ENCODE results near the gene SLC6A12. TPM values are rescaled to one million over a fixed set of nuclear protein-coding genes. Genes with fewer than 3 reads are reported as not detected.
"Not testable (repeated sequence)": the region's sequence is repeated elsewhere in the genome, so short reads cannot be mapped to it uniquely, and the experiment has no call there.

Gene SLC6A12
- polyA plus RNA-seq, 1 of the 3 experiments (the other 2 are of a cell fraction): 0.02 TPM

GRCh38 chr12:218221-218620, 4.3 kb upstream of the SLC6A12 start (continued):
- TF ChIP-seq RCOR1 (IDR thresholded peaks at IDR 0.05; ENCODE audit: low read length) (no peak), RAD21 (IDR thresholded peaks at IDR 0.05; ENCODE audit: low read length) (no peak), POLR2AphosphoS5 (IDR thresholded peaks at IDR 0.05; ENCODE audit: low read depth, low read length) (no peak), TEAD4 (IDR thresholded peaks at IDR 0.05; ENCODE audit: borderline replicate concordance, insufficient read depth) (no peak)

GRCh38 chr12:217029-217428, 3.1 kb upstream of the SLC6A12 start:
- H3K9me3 ChIP-seq; H3K4me2 ChIP-seq; H3K9ac ChIP-seq; H3K4me3 ChIP-seq (ENCODE audit: low read depth in 2 of 2, low read length in 1 of 2); H3K4me1 ChIP-seq (ENCODE audit: control insufficient read depth in 1 of 2, insufficient read depth in 2 of 2, low read depth in 1 of 2, low read length in 1 of 2); H3K9me2 ChIP-seq; DNase-seq; H3F3A ChIP-seq (replicated peaks; ENCODE audit: insufficient read depth); POLR2A ChIA-PET; H2AFZ ChIP-seq (ENCODE audit: low read depth); H3K27ac ChIP-seq (ENCODE audit: low read depth in 2 of 2, low read length in 1 of 2); H3K79me2 ChIP-seq (ENCODE audit: insufficient read depth); H3K27me3 ChIP-seq (ENCODE audit: insufficient read depth); H3K36me3 ChIP-seq (replicated peaks in 1 of 2; ENCODE audit: control insufficient read depth in 1 of 2, insufficient read depth in 2 of 2, low read length in 1 of 2); H4K20me1 ChIP-seq (ENCODE audit: insufficient read depth): not testable (repeated sequence)
- CTCF ChIA-PET: interaction anchor here (0.7 kb wide), 1 partner anchor 9 kb away, joined by 3 read pairs; no protein-coding TSS in a partner anchor
- 51% methylated on average over 6 of the region's 6 CpGs for WGBS (ENCODE audit: low lambda C conversion rate)

GRCh38 chr12:215116-215515, 1.2 kb upstream of the SLC6A12 start:
- Histone ChIP-seq H3K27me3 (ENCODE audit: insufficient read depth) (no peaks in the 10 kb centered on the region; the same call in 1 of the 2 replicates), H3K27ac (ENCODE audit: low read depth in 2 of 2, low read length in 1 of 2) (no peak overlapping the region), H3K79me2 (ENCODE audit: insufficient read depth) (no peaks in the 10 kb centered on the region), H3K9me3 (no peaks in the 10 kb centered on the region), H3K9me2 (no peaks in the 10 kb centered on the region), H3K4me1 (ENCODE audit: control insufficient read depth in 1 of 2, insufficient read depth in 2 of 2, low read depth in 1 of 2, low read length in 1 of 2) (peaks cover 0 to 8% of the 10 kb centered on the region in 2 experiments; a peak in 1 of 4 replicates), H3K4me3 (ENCODE audit: low read depth in 2 of 2, low read length in 1 of 2) (no peak overlapping the region), H2AFZ (ENCODE audit: low read depth) (no peak overlapping the region), H4K20me1 (ENCODE audit: insufficient read depth) (no peaks in the 10 kb centered on the region), H3K4me2 (no peak overlapping the region), H3K9ac (no peak overlapping the region), H3K36me3 (replicated peaks in 1 of 2; ENCODE audit: control insufficient read depth in 1 of 2, insufficient read depth in 2 of 2, low read length in 1 of 2) (no peaks in the 10 kb centered on the region), H3F3A (replicated peaks; ENCODE audit: insufficient read depth) (no peaks in the 10 kb centered on the region)
- DNase-seq: no peak
- TF ChIP-seq REST (IDR thresholded peaks at IDR 0.05; ENCODE audit: low read depth, low read length): no peak
- TF ChIP-seq POLR2AphosphoS5 (IDR thresholded peaks at IDR 0.05; ENCODE audit: low read depth, low read length): no peak
- no peak for TF ChIP-seq MXI1 (IDR thresholded peaks at IDR 0.05; ENCODE audit: low read depth, low read length)
- no peak for TF ChIP-seq RCOR1 (IDR thresholded peaks at IDR 0.05; ENCODE audit: low read length)
- TF ChIP-seq TCF12 (IDR thresholded peaks at IDR 0.05): no peak
- no peak for TF ChIP-seq TAF1 (IDR thresholded peaks at IDR 0.05; ENCODE audit: borderline replicate concordance, low read depth, low read length)
- TF ChIP-seq FOXJ3 (CRISPR knock-in tag; IDR thresholded peaks at IDR 0.05): no peak
- no peak for TF ChIP-seq FOSL2 (IDR thresholded peaks at IDR 0.05; ENCODE audit: borderline replicate concordance, low read depth)
- TF ChIP-seq GATA2 (CRISPR knock-in tag; IDR thresholded peaks at IDR 0.05): no peak
- WGBS (ENCODE audit: low lambda C conversion rate): 60% methylated on average over 6 of the region's 6 CpGs
- ChIA-PET CTCF (no interaction called here), POLR2A (no interaction called here)
